SU-DHL-6 (cell line): ENCODE measurements around the gene MRTFB.

Experiments used
- H2AFZ ChIP-seq: fragments of 200-600 bp; sonication (generic); 2 replicates; pipeline ENCODE4 v1.6.1; 2014; ENCODE audit warnings: low read depth, mild to moderate bottlenecking, moderate library complexity, mixed read lengths, antibody characterized with exemption, low read length; ENCODE audit not compliant: severe bottlenecking
- H3F3A ChIP-seq: fragments of 200-600 bp; shearing (Covaris generic); 2 replicates; pipeline ENCODE4 v1.6.0; 2016; ENCODE audit warnings: antibody characterized with exemption, mild to moderate bottlenecking; ENCODE audit not compliant: insufficient read depth
- H3K27ac ChIP-seq: fragments of 200-600 bp; sonication (generic); 2 replicates; pipeline ENCODE4 v1.5.1; 2016; ENCODE audit warnings: low read depth, mild to moderate bottlenecking, low read length, moderate library complexity, mixed read lengths
- H3K27me3 ChIP-seq: fragments of 200-600 bp; sonication (generic), shearing (Covaris generic); 2 replicates; pipeline ENCODE4 v1.6.0; 2014; ENCODE audit warnings: mild to moderate bottlenecking, low read length
- H3K36me3 ChIP-seq: fragments of 200-600 bp; sonication (generic); 2 replicates; pipeline ENCODE4 v1.6.1; 2014; ENCODE audit warnings: mild to moderate bottlenecking, low read length, mixed read lengths
- H3K4me2 ChIP-seq: fragments of 300-600, 200-600 bp; shearing (Covaris generic), sonication (generic); 2 replicates; pipeline ENCODE4 v1.6.0; 2014; ENCODE audit warnings: low read length, low read depth, mild to moderate bottlenecking; ENCODE audit not compliant: poor library complexity, severe bottlenecking
- H3K4me3 ChIP-seq: fragments of 200-600 bp; sonication (generic); 2 replicates; pipeline ENCODE4 v1.5.1; 2014; ENCODE audit warnings: antibody characterized with exemption, low read length, mild to moderate bottlenecking, mixed read lengths; ENCODE audit not compliant: insufficient read depth, poor library complexity, severe bottlenecking
- H3K79me2 ChIP-seq: fragments of 200-600 bp; sonication (generic); 2 replicates; pipeline ENCODE4 v1.6.1; 2014; ENCODE audit warnings: mild to moderate bottlenecking, low read length, moderate library complexity; ENCODE audit not compliant: insufficient read depth
- H3K9ac ChIP-seq: fragments of 200-600 bp; sonication (generic); 2 replicates; pipeline ENCODE4 v1.7.0; 2014; ENCODE audit warnings: mild to moderate bottlenecking, low read length
- H3K9me2 ChIP-seq: fragments of 200-600 bp; sonication (generic); replicated peaks from 2 replicates; pipeline ENCODE4 v1.6.1; 2014; ENCODE audit warnings: low read length; ENCODE audit not compliant: insufficient read depth
- H3K9me3 ChIP-seq: fragments of 200-600 bp; sonication (generic); 2 replicates; pipeline ENCODE4 v1.6.1; 2014; ENCODE audit warnings: low read length, mixed read lengths; ENCODE audit not compliant: insufficient read depth
- H4K20me1 ChIP-seq: fragments of 200-600 bp; sonication (generic); 2 replicates; pipeline ENCODE4 v1.6.1; 2014; ENCODE audit warnings: low read depth, mild to moderate bottlenecking, antibody characterized with exemption, low read length, moderate library complexity, mixed read lengths
- EZH2phosphoT487 ChIP-seq: fragments of 200-600 bp; sonication (generic), shearing (Covaris generic); conservative IDR thresholded peaks from 2 replicates; pipeline ENCODE4 v1.6.1; 2018; ENCODE audit warnings: mild to moderate bottlenecking, antibody characterized with exemption, low read length, moderate library complexity, mixed read lengths
- TF ChIP-seq, protein P1 (sequence below): fragments of 200-600 bp; sonication (generic); IDR thresholded peaks from one replicate; pipeline ENCODE4 v1.5.1; 2017; ENCODE audit warnings: antibody characterized with exemption, mild to moderate bottlenecking, low read length, moderate library complexity; ENCODE audit not compliant: insufficient read depth, poor library complexity, severe bottlenecking

MRTFB gene

DNA sequence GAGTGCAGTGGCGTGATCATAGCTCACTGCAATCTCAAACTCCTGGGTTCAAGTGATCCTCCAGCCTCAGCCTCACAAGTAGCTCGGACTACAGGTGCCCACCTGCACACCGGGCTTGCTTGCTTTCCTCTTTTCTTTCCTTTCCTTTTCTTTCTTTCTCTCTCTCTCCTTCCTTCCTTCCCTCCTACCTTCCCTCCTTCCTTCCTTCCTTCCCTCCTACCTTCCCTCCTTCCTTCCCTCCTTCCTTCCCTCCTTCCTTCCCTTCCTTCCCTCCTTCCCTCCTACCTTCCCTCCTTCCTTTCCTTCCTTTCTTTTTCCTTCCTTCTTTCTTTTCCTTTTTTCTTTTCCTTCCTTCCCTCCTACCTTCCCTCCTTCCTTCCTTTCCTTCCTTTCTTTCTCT, 225.5 kb downstream of the MRTFB start:
- H3K27me3 ChIP-seq: no peaks in the 10 kb centered on the region
- H4K20me1 ChIP-seq: no peaks in the 10 kb centered on the region
- H3K79me2 ChIP-seq: no peaks in the 10 kb centered on the region
- no peaks in the 10 kb centered on the region for H3K36me3 ChIP-seq
- no peak overlapping the region for H3K9ac ChIP-seq
- TF ChIP-seq EZH2phosphoT487: no peak
- TF ChIP-seq, protein P1, sequence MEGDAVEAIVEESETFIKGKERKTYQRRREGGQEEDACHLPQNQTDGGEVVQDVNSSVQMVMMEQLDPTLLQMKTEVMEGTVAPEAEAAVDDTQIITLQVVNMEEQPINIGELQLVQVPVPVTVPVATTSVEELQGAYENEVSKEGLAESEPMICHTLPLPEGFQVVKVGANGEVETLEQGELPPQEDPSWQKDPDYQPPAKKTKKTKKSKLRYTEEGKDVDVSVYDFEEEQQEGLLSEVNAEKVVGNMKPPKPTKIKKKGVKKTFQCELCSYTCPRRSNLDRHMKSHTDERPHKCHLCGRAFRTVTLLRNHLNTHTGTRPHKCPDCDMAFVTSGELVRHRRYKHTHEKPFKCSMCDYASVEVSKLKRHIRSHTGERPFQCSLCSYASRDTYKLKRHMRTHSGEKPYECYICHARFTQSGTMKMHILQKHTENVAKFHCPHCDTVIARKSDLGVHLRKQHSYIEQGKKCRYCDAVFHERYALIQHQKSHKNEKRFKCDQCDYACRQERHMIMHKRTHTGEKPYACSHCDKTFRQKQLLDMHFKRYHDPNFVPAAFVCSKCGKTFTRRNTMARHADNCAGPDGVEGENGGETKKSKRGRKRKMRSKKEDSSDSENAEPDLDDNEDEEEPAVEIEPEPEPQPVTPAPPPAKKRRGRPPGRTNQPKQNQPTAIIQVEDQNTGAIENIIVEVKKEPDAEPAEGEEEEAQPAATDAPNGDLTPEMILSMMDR: no peak
- no peaks in the 10 kb centered on the region for H3K9me3 ChIP-seq
- H2AFZ ChIP-seq: no peak overlapping the region
- H3K9me2 ChIP-seq: no peaks in the 10 kb centered on the region
- no peak overlapping the region for H3K27ac ChIP-seq
- peaks cover 8% of the 10 kb centered on the region; the same call in 1 of the 2 replicates for H3F3A ChIP-seq
- H3K4me2 ChIP-seq: no peak overlapping the region
- H3K4me3 ChIP-seq: no peak overlapping the region

DNA sequence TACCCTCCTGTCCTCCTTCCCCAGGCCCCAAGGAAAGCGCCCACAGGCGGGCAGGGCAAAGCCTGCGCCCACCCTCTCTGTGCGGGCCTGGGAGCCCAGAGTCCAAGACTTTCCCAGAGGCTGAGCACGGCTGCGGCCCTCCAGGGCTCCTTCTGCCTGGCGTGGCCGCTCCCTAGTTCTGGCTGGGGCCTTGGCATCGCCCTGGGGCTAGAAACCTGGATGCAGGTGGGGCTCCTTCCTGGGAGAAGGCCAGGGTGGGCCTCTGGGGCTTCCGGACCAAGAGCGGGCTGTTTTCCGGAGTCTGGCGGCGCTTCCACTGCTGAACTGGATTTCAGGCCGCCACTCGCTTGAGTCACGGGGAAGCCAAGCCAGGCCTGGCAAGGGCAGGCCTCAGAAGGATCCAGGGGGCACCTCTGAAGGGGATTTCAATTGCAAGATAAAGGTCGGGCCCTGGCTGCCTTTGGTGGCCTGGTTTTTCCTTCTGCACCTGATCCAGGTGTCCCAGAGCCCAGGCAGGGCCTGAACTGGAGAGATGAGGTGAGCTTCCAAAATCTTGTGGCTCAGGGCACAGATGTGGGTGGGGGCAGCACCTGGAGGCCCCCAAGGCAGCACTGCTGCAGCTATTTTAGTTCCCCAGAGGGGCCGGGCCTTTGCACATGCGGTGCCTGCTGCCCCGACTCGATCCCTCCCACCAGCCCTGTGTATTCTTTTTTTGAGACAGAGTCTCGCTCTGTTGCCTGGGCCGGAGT, 227.4 kb downstream of the MRTFB start:
- no peak for TF ChIP-seq EZH2phosphoT487
- TF ChIP-seq, protein P1: no peak
- no peak overlapping the region for H3K4me3 ChIP-seq
- H3K79me2 ChIP-seq: peaks cover 14% of the 10 kb centered on the region
- H3K9me2 ChIP-seq: no peaks in the 10 kb centered on the region
- no peak overlapping the region for H3K9ac ChIP-seq
- no peaks in the 10 kb centered on the region for H3K27me3 ChIP-seq
- no peaks in the 10 kb centered on the region for H3K9me3 ChIP-seq
- no peak overlapping the region for H2AFZ ChIP-seq
- H3F3A ChIP-seq: peaks cover 8% of the 10 kb centered on the region; the same call in 1 of the 2 replicates
- H3K36me3 ChIP-seq: no peaks in the 10 kb centered on the region
- no peaks in the 10 kb centered on the region for H4K20me1 ChIP-seq
- H3K4me2 ChIP-seq: no peak overlapping the region
- H3K27ac ChIP-seq: no peak overlapping the region

GRCh38 chr16:14300705-14301168, 229.6 kb downstream of the MRTFB start:
- no peaks in the 10 kb centered on the region for H4K20me1 ChIP-seq
- no peak overlapping the region for H3K9ac ChIP-seq
- peaks cover 36% of the 10 kb centered on the region for H3K79me2 ChIP-seq
- peak overlapping the region; percentile 49 for H3K4me2 ChIP-seq
- H3K4me3 ChIP-seq: no peak overlapping the region
- H3F3A ChIP-seq: peaks cover 18% of the 10 kb centered on the region
- H3K36me3 ChIP-seq: no peaks in the 10 kb centered on the region
- no peak overlapping the region for H2AFZ ChIP-seq
- H3K9me3 ChIP-seq: no peaks in the 10 kb centered on the region
- H3K27me3 ChIP-seq: no peaks in the 10 kb centered on the region
- peak overlapping the region; percentile 52; the same call in 1 of the 2 replicates for H3K27ac ChIP-seq
- TF ChIP-seq, protein P1: peak; percentile 58
- no peak for TF ChIP-seq EZH2phosphoT487
- no peaks in the 10 kb centered on the region for H3K9me2 ChIP-seq
